ENCODE measurements around the gene PTPN14. TPM values are rescaled to one million over a fixed set of nuclear protein-coding genes. Genes with fewer than 3 reads are reported as not detected.

Gene PTPN14
- total RNA-seq, 6 donors from 2014 or later = 15.4 to 42.9 (median 27.0) TPM

- TF ChIP-seq CTCF (IDR thresholded peaks at IDR 0.05) = no peak
- TF ChIP-seq EP300 (IDR thresholded peaks at IDR 0.05) = no peak
- TF ChIP-seq POLR2A (IDR thresholded peaks at IDR 0.05) = no peak
- no peak for TF ChIP-seq POLR2AphosphoS5 (IDR thresholded peaks at IDR 0.05)
- peak in 1 of 2 donors; percentile 69 for DNase-seq
- Histone ChIP-seq H3K9me3 (no peaks in the 10 kb centered on the region), H3K27me3 (no peaks in the 10 kb centered on the region), H3K27ac (no peak overlapping the region), H3K4me3 (no peak overlapping the region), H3K36me3 (no peaks in the 10 kb centered on the region), H3K4me1 (no peaks in the 10 kb centered on the region)
- peak in 1 of 2 donors; percentile 25 for ATAC-seq (ENCODE audit: low FRiP score in 2 of 2)
- 75% methylated on average over 24 to 25 of the region's 25 CpGs for WGBS, 2 donors
Observed at GRCh38 chr1:214303141-214303930, 248.1 kb downstream of the PTPN14 start.

GRCh38 chr1:214301526-214301925, 249.9 kb downstream of the PTPN14 start:
- TF ChIP-seq POLR2AphosphoS5 (IDR thresholded peaks at IDR 0.05) (no peak), CTCF (IDR thresholded peaks at IDR 0.05) (no peak), POLR2A (IDR thresholded peaks at IDR 0.05) (no peak), EP300 (IDR thresholded peaks at IDR 0.05) (no peak)

GRCh38 chr1:214300149-214300780, 251.1 kb downstream of the PTPN14 start:
- Histone ChIP-seq H3K9me3 (no peaks in the 10 kb centered on the region), H3K36me3 (no peaks in the 10 kb centered on the region), H3K27me3 (no peaks in the 10 kb centered on the region), H3K4me1 (no peaks in the 10 kb centered on the region), H3K27ac (no peak overlapping the region), H3K4me3 (no peak overlapping the region)
- DNase-seq (no peak), ATAC-seq (ENCODE audit: low FRiP score in 2 of 2) (no peak)
- TF ChIP-seq CTCF (IDR thresholded peaks at IDR 0.05) = no peak
- no peak for TF ChIP-seq POLR2AphosphoS5 (IDR thresholded peaks at IDR 0.05)
- TF ChIP-seq EP300 (IDR thresholded peaks at IDR 0.05) = no peak
- TF ChIP-seq POLR2A (IDR thresholded peaks at IDR 0.05) = no peak
- WGBS, 2 donors = 94 to 96% methylated on average over 9 of the region's 9 CpGs

More at GRCh38 chr1:214301526-214301925, 249.9 kb downstream of the PTPN14 start:
- no peak overlapping the region for H3K4me3 ChIP-seq
- H3K27me3 ChIP-seq = no peaks in the 10 kb centered on the region
- H3K4me1 ChIP-seq = no peaks in the 10 kb centered on the region
- no peak for DNase-seq
- H3K27ac ChIP-seq = no peak overlapping the region
- no peak for ATAC-seq (ENCODE audit: low FRiP score in 2 of 2)
- no peaks in the 10 kb centered on the region for H3K9me3 ChIP-seq
- H3K36me3 ChIP-seq = no peaks in the 10 kb centered on the region

Other genes with a start within 250 kb of the PTPN14 start
- 10 to 100 TPM in 1 of 6 donors, 1 to 10 TPM in 5; 1.0 to 12.1 (median 3.0) TPM for gene CENPF, start 51.6 kb upstream of the PTPN14 start, total RNA-seq

All from upper lobe of left lung (tissue), 6 donors.